Measurements from ENCODE around the gene CRLF3.

Gene CRLF3

GRCh38 chr17:30809867-30810266, 14.6 kb downstream of the CRLF3 start:
- no peaks in the 10 kb centered on the region for H3K36me3 ChIP-seq (ENCODE audit: control insufficient read depth, insufficient read depth, low read length)
- H3K4me3 ChIP-seq (replicated peaks; ENCODE audit: low read depth, low read length) = no peak overlapping the region
- no peak for TF ChIP-seq CTCF (IDR thresholded peaks at IDR 0.05; ENCODE audit: insufficient read depth, low read length, poor library complexity, severe bottlenecking)
- H3K27me3 ChIP-seq (replicated peaks; ENCODE audit: control insufficient read depth, insufficient read depth, low read length) = no peaks in the 10 kb centered on the region
- DNase-seq (ENCODE audit: extremely low read depth, insufficient read length) = no peak

- Histone ChIP-seq H3K27me3 (replicated peaks; ENCODE audit: control insufficient read depth, insufficient read depth, low read length) (no peaks in the 10 kb centered on the region), H3K4me3 (replicated peaks; ENCODE audit: low read depth, low read length) (peak overlapping the region; percentile 22; the same call in 1 of the 2 replicates), H3K36me3 (ENCODE audit: control insufficient read depth, insufficient read depth, low read length) (peaks cover under 1% of the 10 kb centered on the region; the same call in 1 of the 2 replicates)
- TF ChIP-seq CTCF (IDR thresholded peaks at IDR 0.05; ENCODE audit: insufficient read depth, low read length, poor library complexity, severe bottlenecking) = no peak
- peak; percentile 80 for DNase-seq (ENCODE audit: extremely low read depth, insufficient read length)
These were observed 15.7 kb downstream of the CRLF3 start for GRCh38 chr17:30808785-30809286.

GRCh38 chr17:30807896-30808295, 16.6 kb downstream of the CRLF3 start:
- no peak for DNase-seq (ENCODE audit: extremely low read depth, insufficient read length)
- Histone ChIP-seq H3K27me3 (replicated peaks; ENCODE audit: control insufficient read depth, insufficient read depth, low read length) (no peaks in the 10 kb centered on the region), H3K4me3 (replicated peaks; ENCODE audit: low read depth, low read length) (no peak overlapping the region), H3K36me3 (ENCODE audit: control insufficient read depth, insufficient read depth, low read length) (peaks cover 2% of the 10 kb centered on the region; the same call in 1 of the 2 replicates)
- TF ChIP-seq CTCF (IDR thresholded peaks at IDR 0.05; ENCODE audit: insufficient read depth, low read length, poor library complexity, severe bottlenecking) = no peak

GRCh38 chr17:30805944-30806456, 18.5 kb downstream of the CRLF3 start:
- no peak overlapping the region for H3K4me3 ChIP-seq (replicated peaks; ENCODE audit: low read depth, low read length)
- H3K27me3 ChIP-seq (replicated peaks; ENCODE audit: control insufficient read depth, insufficient read depth, low read length) = no peaks in the 10 kb centered on the region
- TF ChIP-seq CTCF (IDR thresholded peaks at IDR 0.05; ENCODE audit: insufficient read depth, low read length, poor library complexity, severe bottlenecking) = peak; percentile 19
- no peak for DNase-seq (ENCODE audit: extremely low read depth, insufficient read length)
- peaks cover 5% of the 10 kb centered on the region for H3K36me3 ChIP-seq (ENCODE audit: control insufficient read depth, insufficient read depth, low read length)

- H3K27me3 ChIP-seq (replicated peaks; ENCODE audit: control insufficient read depth, insufficient read depth, low read length) = no peaks in the 10 kb centered on the region
- DNase-seq (ENCODE audit: extremely low read depth, insufficient read length) = no peak
- no peak overlapping the region for H3K4me3 ChIP-seq (replicated peaks; ENCODE audit: low read depth, low read length)
- H3K36me3 ChIP-seq (ENCODE audit: control insufficient read depth, insufficient read depth, low read length) = peaks cover 5% of the 10 kb centered on the region
- no peak for TF ChIP-seq CTCF (IDR thresholded peaks at IDR 0.05; ENCODE audit: insufficient read depth, low read length, poor library complexity, severe bottlenecking)
These were observed 22.8 kb downstream of the CRLF3 start for GRCh38 chr17:30801671-30802070.

GRCh38 chr17:30796016-30796415, 28.5 kb downstream of the CRLF3 start:
- no peaks in the 10 kb centered on the region for H3K27me3 ChIP-seq (replicated peaks; ENCODE audit: control insufficient read depth, insufficient read depth, low read length)
- peaks cover 5% of the 10 kb centered on the region for H3K36me3 ChIP-seq (ENCODE audit: control insufficient read depth, insufficient read depth, low read length)
- TF ChIP-seq CTCF (IDR thresholded peaks at IDR 0.05; ENCODE audit: insufficient read depth, low read length, poor library complexity, severe bottlenecking) = no peak

More at GRCh38 chr17:30796016-30796415, 28.5 kb downstream of the CRLF3 start:
- H3K4me3 ChIP-seq (replicated peaks; ENCODE audit: low read depth, low read length) = no peak overlapping the region
- DNase-seq (ENCODE audit: extremely low read depth, insufficient read length) = no peak
